GM18517 (cell line): ENCODE measurements around the gene CACNG1.
"Not testable (repeated sequence)": the region's sequence is repeated elsewhere in the genome, so short reads cannot be mapped to it uniquely, and the experiment has no call there.

Experiments
- ATAC-seq: cut with Tn5 transposase; IDR thresholded peaks from one replicate; pipeline ENCODE4 v1.9.1; 2021; ENCODE audit warnings: mild to moderate bottlenecking, moderate library complexity; ENCODE audit not compliant: unreplicated experiment

The CACNG1 gene

GRCh38 chr17:67076290-67076689 is 31.9 kb downstream of the CACNG1 start:
- ATAC-seq, result no peak

- no peak for ATAC-seq
These were observed 33.9 kb downstream of the CACNG1 start for GRCh38 chr17:67078292-67078691.

GRCh38 chr17:67079491-67079890 is 35.1 kb downstream of the CACNG1 start:
- no peak for ATAC-seq

- no peak for ATAC-seq
These were observed 36.5 kb downstream of the CACNG1 start for GRCh38 chr17:67080804-67081203.

GRCh38 chr17:67082107-67082506 is 37.8 kb downstream of the CACNG1 start:
- ATAC-seq, result peak; percentile 80

- no peak for ATAC-seq
These were observed 41.1 kb downstream of the CACNG1 start for GRCh38 chr17:67085406-67085805.

GRCh38 chr17:67088639-67089038 is 44.3 kb downstream of the CACNG1 start:
- no peak for ATAC-seq

- ATAC-seq, result no peak
These were observed 46.0 kb downstream of the CACNG1 start for GRCh38 chr17:67090341-67090740.

GRCh38 chr17:67092291-67092690 is 47.9 kb downstream of the CACNG1 start:
- ATAC-seq, result no peak

GRCh38 chr17:67092710-67093109 is 48.4 kb downstream of the CACNG1 start:
- ATAC-seq, result not testable (repeated sequence)

GRCh38 chr17:67093348-67093747 is 49.0 kb downstream of the CACNG1 start:
- ATAC-seq, result no peak

GRCh38 chr17:67095291-67095690 is 50.9 kb downstream of the CACNG1 start:
- ATAC-seq, result not testable (repeated sequence)

GRCh38 chr17:67095803-67096202 is 51.4 kb downstream of the CACNG1 start:
- ATAC-seq, result no peak

- no peak for ATAC-seq
These were observed 52.3 kb downstream of the CACNG1 start for GRCh38 chr17:67096609-67097008.

- no peak for ATAC-seq
These were observed 53.7 kb downstream of the CACNG1 start for GRCh38 chr17:67098006-67098405.

GRCh38 chr17:67104641-67105040 is 60.3 kb downstream of the CACNG1 start:
- not testable (repeated sequence) for ATAC-seq

GRCh38 chr17:67105213-67105612 is 60.9 kb downstream of the CACNG1 start:
- ATAC-seq, result no peak
